ENCODE results near the gene OBP2B. TPM values are rescaled to one million over a fixed set of nuclear protein-coding genes. Genes with fewer than 3 reads are reported as not detected.
"Not testable (repeated sequence)": the region's sequence is repeated elsewhere in the genome, so short reads cannot be mapped to it uniquely, and the experiment has no call there.

Gene OBP2B
- total RNA-seq, 1 experiment from 2014 or later = not detected

DNA sequence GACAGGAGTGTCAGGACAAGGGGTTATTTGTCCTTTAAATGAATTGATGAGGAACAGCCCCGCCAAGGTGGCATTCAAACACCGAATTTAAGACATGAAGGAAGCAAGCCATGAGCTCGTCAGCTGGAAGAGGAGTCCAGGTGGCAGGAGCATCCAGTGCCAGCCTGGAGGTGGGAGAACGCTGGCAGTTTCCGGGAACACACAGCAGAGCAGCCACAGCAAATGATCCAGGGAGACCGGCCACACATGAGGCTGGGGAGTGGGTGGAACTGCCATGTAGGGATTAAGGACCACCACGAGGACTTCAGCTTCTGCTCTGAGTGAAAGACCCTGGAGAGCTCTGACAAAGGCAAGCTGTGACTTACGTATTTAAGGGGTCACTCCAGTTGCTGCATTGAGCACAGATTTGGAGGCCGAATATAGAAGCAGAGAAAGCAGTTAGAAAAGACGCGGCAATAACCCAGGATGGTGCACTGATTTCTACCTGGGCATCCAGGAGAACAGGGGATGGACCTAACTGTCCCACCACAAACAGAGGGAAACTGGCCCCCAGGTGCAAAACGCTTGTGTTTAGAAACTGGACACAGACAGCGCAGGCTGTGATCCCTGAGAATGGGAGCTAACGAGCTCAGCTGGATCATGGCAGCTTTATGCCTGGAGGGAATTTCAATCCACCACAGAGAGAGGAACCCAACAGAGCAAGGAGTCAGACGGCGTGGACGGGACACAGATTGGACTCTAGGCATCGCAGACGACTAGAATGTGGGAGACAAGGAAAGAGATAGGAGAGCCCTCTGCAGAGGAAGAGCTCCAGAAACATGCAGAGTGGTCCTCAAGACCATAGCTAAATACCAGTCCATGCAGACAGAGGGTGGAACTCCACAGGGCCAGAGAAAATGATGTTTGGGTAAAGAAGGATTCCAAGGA lies 9.3 kb upstream of the OBP2B start:
- DNase-seq; H3K36me3 ChIP-seq (replicated peaks; ENCODE audit: control insufficient read depth, insufficient read depth, low read length); H3K27me3 ChIP-seq (ENCODE audit: control insufficient read depth, insufficient read depth, low read length); H3K4me3 ChIP-seq (ENCODE audit: insufficient read depth, low read depth, low read length): not testable (repeated sequence)

DNA sequence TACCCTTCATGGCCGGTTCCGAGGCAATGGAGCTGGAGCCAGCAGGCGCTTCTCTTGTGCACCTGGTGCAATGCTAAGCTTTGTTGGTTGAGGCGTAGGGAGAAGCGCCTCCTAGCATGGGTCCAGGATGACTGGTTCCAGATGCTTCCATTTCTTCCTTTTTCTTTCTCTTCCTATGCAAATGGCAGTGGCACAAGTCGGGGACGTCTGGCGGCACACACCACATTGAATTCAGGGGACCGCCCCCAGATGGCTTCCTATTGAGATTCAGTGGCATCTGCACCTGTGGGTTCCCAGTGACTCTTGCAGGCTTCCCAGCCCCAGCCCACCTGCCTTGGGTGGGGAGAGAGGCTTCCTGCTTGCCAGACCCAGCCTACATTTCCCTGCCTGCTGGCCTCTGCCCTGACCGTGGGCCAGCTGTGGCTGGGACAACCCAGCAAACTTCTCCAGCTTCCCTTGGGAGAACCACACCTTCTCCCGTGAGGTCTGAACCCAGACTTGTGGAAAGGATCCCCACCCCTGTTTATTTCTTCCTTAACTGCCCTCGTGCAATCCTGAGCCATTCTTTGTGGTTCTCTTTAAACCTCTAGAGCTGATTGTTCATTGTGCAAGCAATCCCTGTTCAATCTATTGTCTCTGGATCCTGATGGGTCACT lies 8.4 kb upstream of the OBP2B start:
- H3K4me3 ChIP-seq (ENCODE audit: insufficient read depth, low read depth, low read length); H3K36me3 ChIP-seq (replicated peaks; ENCODE audit: control insufficient read depth, insufficient read depth, low read length); H3K27me3 ChIP-seq (ENCODE audit: control insufficient read depth, insufficient read depth, low read length); DNase-seq: not testable (repeated sequence)

DNA sequence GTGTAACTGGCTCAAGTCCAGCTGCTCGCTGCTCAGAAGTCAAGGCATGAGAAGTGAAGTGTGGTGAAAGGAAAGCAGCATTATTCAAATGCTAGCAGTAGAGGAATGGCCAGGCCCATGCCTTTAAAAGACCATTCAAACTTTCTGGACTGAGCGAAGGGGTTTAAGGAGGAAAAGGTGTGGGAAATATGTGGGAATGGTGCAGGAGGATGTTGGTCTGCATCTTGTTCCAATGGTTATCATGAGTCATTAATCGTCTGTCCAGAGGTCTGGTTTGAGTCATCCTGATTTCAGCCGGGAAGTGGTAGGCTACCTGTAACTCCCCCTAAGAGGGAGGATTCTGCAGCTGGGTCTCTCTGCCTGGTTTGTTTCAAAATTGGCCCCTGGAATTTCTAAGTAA lies 5.2 kb upstream of the OBP2B start:
- H3K27me3 ChIP-seq (ENCODE audit: control insufficient read depth, insufficient read depth, low read length); DNase-seq; H3K36me3 ChIP-seq (replicated peaks; ENCODE audit: control insufficient read depth, insufficient read depth, low read length); H3K4me3 ChIP-seq (ENCODE audit: insufficient read depth, low read depth, low read length): not testable (repeated sequence)

DNA sequence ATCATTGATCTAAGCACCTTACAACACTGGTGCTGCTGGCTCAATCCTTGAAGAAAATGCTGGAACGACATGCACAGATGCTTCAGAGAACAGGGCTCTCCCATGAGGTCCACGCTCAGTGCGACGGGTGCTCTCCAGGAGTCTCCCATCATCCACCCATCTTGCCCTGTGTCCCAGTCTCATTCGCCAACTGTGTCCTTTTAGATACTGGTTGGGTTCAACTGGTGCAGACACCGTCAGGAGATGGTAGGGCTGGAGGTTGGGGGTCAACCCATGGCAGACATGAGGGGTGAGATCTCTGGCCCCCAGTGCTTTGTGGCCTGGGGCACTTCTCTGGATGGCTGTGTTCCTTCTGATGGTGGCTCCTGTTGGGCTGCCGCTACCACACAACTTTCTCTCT lies 1.6 kb upstream of the OBP2B start:
- H3K27me3 ChIP-seq (ENCODE audit: control insufficient read depth, insufficient read depth, low read length) = 0 out of 2 replicates have a peak, but pooled peaks cover 2% of the 10 kb centered on the region

DNA sequence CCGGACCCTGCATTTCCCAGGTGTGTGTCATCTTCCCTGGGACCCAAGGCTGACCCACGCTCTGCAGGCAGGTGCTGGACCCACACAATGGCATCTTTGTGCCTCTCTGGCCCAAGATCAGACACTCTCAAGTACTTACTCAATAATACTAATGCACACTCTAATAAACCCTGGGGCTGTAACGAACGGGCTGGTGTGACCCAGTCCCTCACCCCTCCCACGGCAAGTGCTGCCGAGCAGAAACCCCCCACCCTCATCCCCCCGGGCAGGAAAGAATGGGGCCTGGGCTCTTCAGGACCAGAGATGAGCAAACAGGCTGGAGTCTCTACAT lies 1.1 kb upstream of the OBP2B start:
- no peaks in the 10 kb centered on the region for H3K36me3 ChIP-seq (replicated peaks; ENCODE audit: control insufficient read depth, insufficient read depth, low read length)
- H3K4me3 ChIP-seq (ENCODE audit: insufficient read depth, low read depth, low read length) = no peak overlapping the region
- no peak for DNase-seq
- 0 out of 2 replicates have a peak, but pooled peaks cover 2% of the 10 kb centered on the region for H3K27me3 ChIP-seq (ENCODE audit: control insufficient read depth, insufficient read depth, low read length)

More for the DNA sequence above, 1.6 kb upstream of the OBP2B start:
- H3K4me3 ChIP-seq (ENCODE audit: insufficient read depth, low read depth, low read length) = no peak overlapping the region
- no peaks in the 10 kb centered on the region for H3K36me3 ChIP-seq (replicated peaks; ENCODE audit: control insufficient read depth, insufficient read depth, low read length)
- DNase-seq = no peak

DNA sequence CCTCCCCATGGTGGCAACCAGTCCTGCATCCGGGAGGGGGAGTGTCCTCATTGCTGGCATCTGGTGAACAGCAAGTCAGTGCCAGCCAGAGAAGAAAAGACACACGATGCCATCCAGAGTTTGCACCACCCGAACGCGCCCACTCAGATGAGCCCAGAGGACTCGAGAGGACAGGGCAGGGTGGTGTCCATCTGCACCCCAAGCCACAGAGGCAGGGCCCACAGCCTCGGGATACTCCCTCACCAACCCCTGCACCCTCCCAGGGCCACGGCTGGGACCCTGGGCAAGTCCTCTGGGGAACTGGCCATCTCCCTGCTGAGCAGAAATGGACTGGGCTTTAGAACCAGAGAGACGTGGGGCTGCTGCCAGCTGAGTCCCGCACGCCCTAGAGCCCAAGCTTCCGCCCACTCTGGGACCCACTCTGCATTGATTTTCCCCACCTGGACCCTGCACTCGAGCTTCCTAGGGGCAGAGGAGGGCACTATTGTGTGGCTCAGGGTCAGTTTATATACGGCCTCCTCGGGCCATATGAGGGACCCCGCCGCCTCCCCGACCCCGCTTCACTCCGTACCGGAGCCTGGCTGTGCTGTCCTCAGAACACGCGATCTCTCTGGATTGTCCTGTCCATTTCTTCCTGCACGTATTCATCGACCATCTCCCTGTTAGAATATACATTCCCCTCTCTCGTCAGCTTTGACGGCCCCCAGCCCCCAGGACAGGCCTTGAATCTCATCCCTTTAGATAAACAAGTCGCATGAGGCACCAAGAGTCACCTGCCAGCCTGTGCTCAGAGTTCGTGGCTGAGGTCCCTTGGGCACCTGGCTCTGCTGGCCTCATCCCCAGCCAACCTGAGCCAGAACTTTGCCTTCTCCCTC lies 514 bp upstream of the OBP2B start:
- H3K36me3 ChIP-seq (replicated peaks; ENCODE audit: control insufficient read depth, insufficient read depth, low read length); H3K27me3 ChIP-seq (ENCODE audit: control insufficient read depth, insufficient read depth, low read length); H3K4me3 ChIP-seq (ENCODE audit: insufficient read depth, low read depth, low read length); DNase-seq: not testable (repeated sequence)

DNA sequence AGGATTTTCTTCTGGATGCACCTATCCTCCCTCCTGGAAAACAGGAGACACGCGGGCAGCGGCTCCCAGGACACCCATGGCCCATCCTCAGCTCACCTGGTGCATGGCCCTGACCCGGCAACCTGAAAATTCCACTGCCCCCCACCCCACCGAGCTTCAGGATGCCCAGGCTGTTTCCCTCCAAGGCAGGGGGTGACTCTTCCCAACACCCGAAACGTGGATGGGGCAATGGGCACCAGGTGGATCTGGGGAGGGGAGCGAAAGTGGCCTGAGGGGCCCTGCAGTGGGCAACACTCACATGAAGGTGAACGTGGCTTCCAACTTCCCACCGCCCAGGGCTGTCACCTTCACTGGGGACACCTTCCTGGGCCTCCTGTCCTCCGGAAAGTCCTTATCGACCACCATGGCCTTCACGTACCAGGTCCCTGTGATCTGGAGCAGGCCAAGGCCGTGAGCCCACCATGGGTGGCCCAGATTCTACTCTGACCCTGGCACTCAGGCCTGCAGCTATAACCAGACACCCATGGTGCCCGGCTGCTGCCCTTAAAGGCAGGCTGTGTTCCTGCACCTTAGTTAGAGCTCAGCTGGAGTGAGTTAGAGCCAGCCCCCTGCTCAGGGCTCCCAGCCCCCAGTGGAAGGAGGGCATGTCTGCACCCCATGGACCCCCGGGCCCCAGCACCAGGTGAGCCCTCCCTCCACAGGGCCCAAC lies 725 bp downstream of the OBP2B start:
- H3K36me3 ChIP-seq (replicated peaks; ENCODE audit: control insufficient read depth, insufficient read depth, low read length); H3K27me3 ChIP-seq (ENCODE audit: control insufficient read depth, insufficient read depth, low read length): not testable (repeated sequence)

DNA sequence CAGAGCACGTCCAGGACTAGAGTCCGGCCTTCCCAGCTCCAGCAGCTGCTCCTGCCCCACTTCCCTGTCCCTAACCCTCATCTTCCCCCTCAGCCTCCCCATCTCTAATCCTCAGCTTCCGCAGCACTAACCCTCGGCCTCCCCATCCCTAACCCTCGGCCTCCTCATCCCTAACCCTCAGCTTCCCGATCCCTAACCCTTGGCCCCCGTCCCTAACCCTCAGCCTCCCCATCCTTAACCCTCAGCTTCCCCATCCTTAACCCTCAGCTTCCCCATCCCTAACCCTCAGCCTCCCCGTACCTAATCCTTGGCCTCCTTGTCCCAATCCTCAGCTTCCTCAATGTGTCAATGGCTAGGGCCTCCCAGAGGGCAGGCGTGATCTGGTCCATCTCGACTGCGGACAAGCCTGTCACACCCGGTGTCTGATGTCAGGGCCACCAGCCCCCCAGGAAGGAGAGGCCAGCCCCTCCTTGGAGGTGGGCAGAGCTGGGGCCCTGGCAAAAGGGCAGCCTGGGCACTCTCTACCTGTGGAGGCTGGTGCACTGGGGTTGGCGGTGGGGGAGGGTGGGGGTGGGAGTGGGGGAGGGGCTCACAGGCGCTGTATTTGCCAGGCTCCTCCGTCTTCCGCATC lies 1.4 kb downstream of the OBP2B start:
- DNase-seq = no peak
- H3K27me3 ChIP-seq (ENCODE audit: control insufficient read depth, insufficient read depth, low read length) = 0 out of 2 replicates have a peak, but pooled peaks cover 2% of the 10 kb centered on the region
- no peak overlapping the region for H3K4me3 ChIP-seq (ENCODE audit: insufficient read depth, low read depth, low read length)
- no peaks in the 10 kb centered on the region for H3K36me3 ChIP-seq (replicated peaks; ENCODE audit: control insufficient read depth, insufficient read depth, low read length)

More for the DNA sequence above, 725 bp downstream of the OBP2B start:
- not testable (repeated sequence) for H3K4me3 ChIP-seq (ENCODE audit: insufficient read depth, low read depth, low read length); DNase-seq

DNA sequence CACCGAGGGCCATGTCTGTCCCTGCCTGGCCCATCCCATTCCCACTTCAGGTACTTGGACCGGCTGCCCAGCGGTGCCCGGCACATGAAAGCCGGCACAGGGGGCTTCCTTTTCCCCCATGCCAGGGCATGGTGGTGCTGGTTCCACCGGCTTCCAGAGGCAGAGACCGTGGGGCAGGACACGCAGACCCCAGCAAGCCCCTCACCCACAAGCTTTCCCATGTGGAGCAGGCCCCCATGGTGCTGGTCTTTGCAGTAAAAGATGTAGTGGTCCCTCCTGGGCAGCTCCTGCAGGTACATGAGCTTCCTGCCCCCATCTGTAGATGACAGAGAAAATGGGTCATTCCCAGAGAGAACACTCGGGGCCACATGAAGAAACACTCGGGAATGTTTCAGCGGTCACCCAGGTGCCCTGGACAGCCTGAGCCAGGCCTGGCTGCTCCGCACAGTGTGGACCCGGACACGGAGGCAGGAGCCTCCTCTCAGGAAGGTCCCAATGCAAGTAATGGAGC lies 2.0 kb downstream of the OBP2B start:
- no peak for DNase-seq
- H3K4me3 ChIP-seq (ENCODE audit: insufficient read depth, low read depth, low read length) = no peak overlapping the region
- 0 out of 2 replicates have a peak, but pooled peaks cover 2% of the 10 kb centered on the region for H3K27me3 ChIP-seq (ENCODE audit: control insufficient read depth, insufficient read depth, low read length)
- no peaks in the 10 kb centered on the region for H3K36me3 ChIP-seq (replicated peaks; ENCODE audit: control insufficient read depth, insufficient read depth, low read length)

DNA sequence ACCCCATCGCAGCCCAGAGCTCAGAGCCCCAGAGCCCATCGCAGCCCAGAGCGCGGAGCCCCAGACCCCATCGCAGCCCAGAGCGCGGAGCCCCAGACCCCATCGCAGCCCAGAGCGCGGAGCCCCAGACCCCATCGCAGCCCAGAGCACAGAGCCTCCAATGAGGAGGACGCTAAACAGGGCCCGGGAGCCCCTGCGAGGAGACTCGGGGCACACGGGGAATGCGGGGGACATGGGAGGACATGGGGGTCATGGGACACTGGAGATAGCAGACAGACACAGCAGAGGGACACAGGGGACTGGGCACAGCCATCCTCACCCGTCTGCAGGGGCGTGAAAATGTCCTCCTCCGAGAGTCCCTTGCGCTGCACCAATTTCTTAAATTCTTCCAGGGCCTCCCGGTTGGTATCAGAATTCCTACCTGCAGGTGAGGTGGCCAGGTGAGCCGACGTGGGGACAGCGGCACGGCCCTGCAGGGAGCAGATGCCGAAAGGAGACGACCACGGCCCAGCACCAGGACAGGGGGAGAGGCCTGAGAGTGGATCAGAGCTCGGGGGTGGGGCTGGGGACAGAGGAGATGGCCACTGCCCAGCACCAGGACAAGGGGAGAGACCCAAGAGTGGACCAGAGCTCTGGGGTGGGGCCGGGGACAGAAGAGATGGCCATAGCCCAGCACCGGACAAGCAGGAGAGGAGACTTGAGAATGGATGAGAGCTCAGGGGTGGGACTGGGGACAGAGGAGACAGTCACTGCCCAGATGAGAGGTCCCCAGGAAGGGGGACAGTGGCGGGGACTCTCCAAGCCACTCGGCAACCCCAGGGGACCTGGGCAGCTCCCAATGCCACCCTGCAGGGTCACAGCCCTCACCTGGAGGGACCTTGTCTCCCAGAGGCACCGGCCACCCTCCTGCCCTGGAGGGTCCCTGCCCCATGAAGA lies 2.8 kb downstream of the OBP2B start:
- Histone ChIP-seq H3K36me3 (replicated peaks; ENCODE audit: control insufficient read depth, insufficient read depth, low read length) (no peaks in the 10 kb centered on the region), H3K27me3 (ENCODE audit: control insufficient read depth, insufficient read depth, low read length) (0 out of 2 replicates have a peak, but pooled peaks cover 2% of the 10 kb centered on the region), H3K4me3 (ENCODE audit: insufficient read depth, low read depth, low read length) (no peak overlapping the region)
- DNase-seq = no peak

DNA sequence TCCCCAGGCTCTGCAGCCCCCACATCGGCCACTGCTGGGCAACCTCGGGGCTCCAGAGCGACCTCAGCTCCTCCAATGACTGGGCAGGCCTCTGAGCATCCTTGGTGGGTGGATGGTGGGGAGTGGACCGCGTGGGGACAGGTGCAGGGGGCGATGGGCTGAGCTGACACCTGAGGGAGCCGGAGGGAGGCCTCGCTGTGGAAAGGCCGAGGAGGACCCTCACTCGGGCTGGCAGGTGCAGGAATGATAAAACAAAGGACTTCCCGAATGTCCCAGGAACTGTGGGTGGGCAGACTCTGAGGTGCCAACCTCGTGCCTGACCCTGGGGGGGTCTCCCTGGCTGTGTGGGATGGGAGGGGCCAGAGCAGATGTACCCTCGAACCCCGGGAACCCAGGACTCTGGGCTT lies 3.6 kb downstream of the OBP2B start:
- not testable (repeated sequence) for H3K4me3 ChIP-seq (ENCODE audit: insufficient read depth, low read depth, low read length); H3K27me3 ChIP-seq (ENCODE audit: control insufficient read depth, insufficient read depth, low read length); H3K36me3 ChIP-seq (replicated peaks; ENCODE audit: control insufficient read depth, insufficient read depth, low read length); DNase-seq

DNA sequence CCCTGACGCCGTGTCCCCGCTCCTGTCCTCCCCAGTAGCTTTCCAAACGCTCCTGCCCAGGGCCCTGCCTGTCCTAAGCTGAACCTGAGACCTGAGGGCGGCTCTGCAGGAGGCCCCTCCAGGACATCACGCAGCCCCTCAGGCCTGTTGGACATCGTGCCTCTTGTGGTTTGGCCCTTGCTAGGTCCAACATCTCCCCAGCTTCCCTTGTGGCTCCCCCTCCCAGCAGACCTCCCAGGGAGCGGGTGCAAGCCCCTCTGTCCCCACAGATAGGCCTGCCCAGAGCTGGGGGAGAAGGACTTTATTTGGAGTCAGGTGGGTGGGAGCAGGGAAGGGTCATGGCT lies 4.1 kb downstream of the OBP2B start:
- DNase-seq = no peak
- H3K36me3 ChIP-seq (replicated peaks; ENCODE audit: control insufficient read depth, insufficient read depth, low read length) = no peaks in the 10 kb centered on the region
- H3K4me3 ChIP-seq (ENCODE audit: insufficient read depth, low read depth, low read length) = no peak overlapping the region
- no peaks in the 10 kb centered on the region for H3K27me3 ChIP-seq (ENCODE audit: control insufficient read depth, insufficient read depth, low read length)

Measured in H7 (cell line).